HG03571 (cell line): Measurements from ENCODE around the gene HMMR.

ENCODE experiments used
- ATAC-seq: cut with Tn5 transposase; IDR thresholded peaks from one replicate; pipeline ENCODE4 v1.9.1; 2021; ENCODE audit not compliant: unreplicated experiment

HMMR gene

GRCh38 chr5:163458778-163459385 is 1.6 kb upstream of the HMMR start:
- ATAC-seq, result no peak

DNA sequence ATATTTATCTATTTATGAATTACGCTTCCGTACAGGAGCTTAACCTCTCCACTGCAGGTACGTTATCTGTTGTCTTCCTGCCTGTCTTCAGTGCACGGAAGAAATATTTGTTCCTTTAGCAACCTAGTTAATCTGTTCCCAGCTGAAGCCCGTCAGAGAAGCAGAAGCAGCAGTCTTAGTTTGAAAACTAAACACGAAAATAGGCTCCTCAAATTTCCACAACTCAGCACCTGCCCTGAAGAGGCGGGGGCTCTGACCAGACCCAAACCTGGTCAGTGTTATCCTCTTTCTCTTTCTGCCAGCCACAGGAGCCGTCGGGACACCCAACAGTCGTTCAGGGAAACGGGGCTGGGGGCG is 992 bp upstream of the HMMR start:
- peak; percentile 1 for ATAC-seq

DNA sequence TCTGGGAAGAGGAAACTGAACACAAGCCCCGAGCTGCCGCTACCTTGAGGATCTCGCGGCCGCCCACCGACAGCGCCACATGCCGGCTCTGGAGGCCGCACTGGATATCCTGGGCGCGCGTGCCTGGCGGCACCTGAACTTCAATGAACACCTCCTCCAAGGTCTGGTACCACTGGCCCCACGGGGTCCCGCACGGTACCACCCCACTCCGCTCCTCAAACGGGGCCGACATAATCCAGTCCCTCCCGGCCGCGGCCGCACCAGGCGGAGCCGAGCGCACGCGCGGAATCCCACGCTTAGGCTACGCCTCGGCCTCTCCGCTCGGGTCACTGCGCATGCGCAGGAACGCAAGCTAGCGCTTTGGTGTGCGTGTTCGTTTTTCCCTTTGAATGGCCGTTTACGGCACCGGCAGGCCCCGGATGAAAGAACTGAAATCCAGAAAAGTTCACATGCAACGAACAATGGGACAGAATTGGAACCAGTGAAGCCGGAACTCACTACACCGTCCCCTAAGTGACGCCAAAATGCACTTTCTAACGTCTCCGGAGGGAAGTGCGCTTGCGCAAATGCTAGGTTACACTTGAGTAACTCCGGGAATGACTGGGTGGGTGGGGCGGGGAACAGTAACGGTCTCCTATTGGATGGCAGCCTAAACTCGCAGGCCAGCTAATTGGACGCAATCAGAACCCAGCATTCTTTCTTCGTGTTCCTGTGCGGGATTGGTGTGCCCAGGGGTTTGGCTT is 442 bp upstream of the HMMR start, which contains the start of gene NUDCD2:
NUDCD2 (minus strand) TSS at position 284 of the 743 bp plus-strand sequence; CDS start at position 232, 52 bp downstream.
- peak; percentile 84 for ATAC-seq

DNA sequence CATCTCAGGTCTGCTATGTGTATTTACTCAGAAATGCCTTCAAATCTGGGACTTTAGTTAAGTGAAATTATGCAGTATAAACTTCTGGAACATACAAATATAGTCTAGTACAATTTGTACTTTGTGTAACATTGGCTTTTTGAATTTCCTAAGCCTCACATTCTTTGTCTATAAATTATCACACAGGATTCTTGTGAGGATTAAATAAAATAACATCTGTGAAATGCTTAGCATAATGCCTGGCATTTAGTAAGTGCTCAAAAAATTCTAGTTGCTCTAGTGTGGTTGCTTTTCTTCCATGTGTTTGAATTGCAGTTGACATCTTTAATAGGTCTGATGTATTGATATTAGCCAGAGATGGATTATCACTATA is 2.6 kb downstream of the HMMR start:
- no peak for ATAC-seq

DNA sequence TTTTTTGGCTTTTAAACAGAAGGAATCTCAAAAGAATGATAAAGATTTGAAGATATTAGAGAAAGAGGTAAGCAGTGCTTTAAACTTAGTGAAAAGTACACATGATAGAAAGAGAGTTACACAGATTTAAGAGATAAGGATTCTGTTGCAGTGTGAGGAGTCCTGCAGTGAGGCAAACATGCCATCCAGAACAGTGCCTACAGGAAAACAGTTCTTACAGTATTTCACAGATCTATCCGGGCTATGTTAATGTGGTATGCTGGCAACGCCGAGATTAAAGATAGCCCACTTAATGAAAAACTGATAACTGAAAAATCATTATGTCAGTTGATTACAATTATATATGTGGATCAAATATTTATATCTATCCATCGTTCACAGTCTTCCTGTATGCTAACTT is 7.2 kb downstream of the HMMR start:
- ATAC-seq, result no peak

GRCh38 chr5:163473635-163474243 is 13.3 kb downstream of the HMMR start:
- peak; percentile 84 for ATAC-seq

DNA sequence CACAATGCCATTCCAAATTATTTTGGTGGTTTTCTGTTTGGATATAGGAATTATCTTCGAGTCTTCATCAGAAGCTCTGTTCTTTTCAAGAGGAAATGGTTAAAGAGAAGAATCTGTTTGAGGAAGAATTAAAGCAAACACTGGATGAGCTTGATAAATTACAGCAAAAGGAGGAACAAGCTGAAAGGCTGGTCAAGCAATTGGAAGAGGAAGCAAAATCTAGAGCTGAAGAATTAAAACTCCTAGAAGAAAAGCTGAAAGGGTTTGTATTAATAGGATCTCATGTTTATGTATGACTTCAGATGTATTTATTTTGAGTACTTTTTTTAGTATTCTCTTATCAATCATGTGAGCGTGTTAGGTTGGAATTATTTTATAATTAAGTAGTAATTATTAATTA is 15.0 kb downstream of the HMMR start:
- ATAC-seq, result no peak

DNA sequence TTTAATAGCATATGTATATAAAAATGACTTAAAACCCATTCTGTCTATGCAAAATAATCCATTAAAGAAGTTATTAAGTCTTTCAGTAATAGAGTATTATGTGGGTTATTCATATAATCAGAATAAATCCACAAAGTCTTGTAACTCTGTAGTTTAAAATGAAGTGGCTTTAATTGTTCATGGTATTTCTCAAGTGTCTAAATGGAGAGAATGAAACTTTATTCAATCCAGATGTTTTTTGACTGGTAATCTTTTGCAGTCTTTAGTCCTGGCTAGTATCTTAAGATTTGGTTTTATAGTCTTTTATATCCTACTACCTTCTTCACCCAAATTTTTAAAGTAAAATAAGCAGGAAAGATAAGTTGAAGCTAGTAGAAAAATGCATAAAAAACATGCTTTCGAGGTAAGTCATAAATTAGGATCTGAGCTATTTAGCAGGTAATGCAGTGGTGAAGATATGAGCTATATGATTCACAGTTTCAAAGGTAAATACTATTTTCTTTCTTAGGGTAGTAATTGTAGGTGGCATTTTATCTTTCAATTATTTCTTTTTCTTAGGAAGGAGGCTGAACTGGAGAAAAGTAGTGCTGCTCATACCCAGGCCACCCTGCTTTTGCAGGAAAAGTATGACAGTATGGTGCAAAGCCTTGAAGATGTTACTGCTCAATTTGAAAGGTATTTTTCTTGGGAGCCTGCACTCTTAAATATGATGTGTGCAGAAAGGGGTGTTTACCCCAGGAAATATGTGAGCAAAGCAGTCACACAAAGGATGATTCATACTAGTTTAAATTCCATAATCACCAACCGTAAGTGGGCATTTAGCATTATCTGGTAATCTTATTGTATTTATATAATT is 17.9 kb downstream of the HMMR start:
- no peak for ATAC-seq

- no peak for ATAC-seq
Observed at GRCh38 chr5:163478982-163479271, 18.5 kb downstream of the HMMR start.

DNA sequence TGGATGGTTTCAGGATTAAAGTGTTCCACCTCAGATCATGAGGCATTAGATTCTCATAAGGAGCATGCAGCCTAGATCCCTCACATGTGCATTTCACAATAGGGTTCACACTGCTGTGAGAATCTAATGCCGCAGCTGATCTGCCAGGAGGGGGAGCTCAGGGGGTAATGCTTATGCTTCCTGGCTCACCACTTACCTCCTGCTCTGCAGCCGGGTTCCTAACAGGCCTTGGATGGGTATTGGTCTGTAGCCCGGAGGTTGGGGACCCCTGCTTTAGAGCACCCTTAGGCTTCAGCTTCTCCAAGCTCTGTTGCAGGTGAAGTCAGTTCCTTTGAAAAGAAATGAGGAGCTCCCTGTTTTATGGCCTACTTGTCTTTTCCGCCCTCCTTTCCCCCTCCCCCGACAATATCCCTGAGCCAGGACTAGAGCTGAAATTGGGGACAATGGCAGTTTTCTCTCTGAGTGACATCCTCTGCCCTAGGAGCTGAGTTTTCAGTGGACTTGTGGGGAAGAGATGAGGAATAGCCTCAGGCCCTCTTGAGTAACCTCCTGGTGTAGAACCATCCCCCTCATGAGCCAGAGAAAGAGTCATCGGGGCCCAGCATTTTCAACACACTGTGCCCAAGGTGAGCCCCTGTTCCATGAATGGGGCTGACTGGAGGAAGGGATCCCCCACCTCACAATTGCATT is 28.8 kb downstream of the HMMR start:
- ATAC-seq, result no peak

DNA sequence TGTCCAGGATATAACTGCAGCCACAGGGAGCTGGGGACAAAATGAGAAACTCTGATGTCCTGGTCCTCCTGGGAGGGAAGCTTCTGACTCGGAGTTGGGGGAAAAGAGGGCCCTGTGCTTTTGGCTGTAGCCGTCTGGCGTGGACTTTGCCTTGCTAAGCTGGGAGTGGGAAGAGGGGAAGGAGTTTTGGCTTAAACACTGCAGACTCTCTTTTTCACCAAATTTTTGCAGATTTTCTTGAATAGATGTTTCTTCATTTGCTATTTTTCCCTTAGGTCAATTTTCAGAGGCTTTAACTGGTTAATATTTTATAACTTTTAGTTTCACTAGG is 29.3 kb downstream of the HMMR start:
- no peak for ATAC-seq

DNA sequence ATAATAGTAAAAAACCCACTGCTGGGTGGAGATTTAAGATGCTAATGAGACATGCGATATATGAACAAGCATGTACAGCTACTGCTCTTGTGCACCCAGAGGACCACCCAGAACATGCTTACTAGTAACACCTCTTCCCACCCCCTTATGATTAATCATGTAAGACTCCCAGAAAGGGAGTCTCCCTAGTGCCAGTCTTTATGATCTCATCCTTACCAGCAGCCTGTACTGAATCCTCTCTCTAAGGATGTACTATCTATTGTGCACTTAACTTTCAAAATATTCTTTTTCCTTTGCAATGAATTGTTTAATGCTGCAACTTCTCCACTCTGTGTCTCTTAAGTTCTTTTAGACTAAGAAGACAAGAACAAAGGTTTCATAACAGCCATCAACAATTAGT is 35.9 kb downstream of the HMMR start:
- ATAC-seq, result no peak

DNA sequence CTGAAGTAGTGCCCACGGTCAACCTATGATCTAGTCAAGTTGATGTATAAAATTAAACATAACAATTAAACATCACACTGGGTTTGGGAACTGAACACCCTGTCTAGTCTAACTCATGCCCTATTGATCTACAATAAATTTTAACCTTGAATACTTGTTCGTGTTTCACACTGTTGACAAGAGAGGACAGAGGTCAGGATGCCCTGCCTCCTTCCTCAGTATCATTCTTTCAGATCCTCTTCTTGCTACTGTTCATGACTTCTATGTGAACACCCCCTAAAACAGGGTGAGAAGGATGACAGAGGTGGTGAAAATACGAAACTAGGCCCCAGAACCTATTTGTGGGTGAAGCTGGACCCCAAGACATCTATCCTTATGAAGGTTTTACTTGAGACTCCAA is 36.9 kb downstream of the HMMR start:
- no peak for ATAC-seq

DNA sequence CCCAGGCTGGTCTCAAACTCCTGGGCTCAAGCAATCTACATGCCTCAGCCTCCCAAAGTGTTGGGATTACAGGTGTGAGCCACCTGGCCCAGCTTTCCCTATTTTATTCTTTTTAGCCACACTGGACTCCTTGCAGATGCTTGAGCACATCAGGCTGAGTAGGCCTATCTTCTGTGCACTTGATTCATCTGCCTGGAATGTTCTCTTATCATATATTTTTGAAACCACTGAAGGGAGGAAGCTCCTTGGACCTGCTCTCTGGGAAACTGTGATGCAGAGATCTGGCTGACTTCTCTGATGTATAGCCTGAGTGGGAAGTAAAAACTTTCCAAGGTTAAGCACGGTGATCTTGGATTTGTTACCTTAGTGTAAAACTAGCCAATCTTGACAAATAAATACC is 38.5 kb downstream of the HMMR start:
- ATAC-seq, result no peak

- ATAC-seq, result no peak
Observed at GRCh38 chr5:163502521-163502920, 42.1 kb downstream of the HMMR start.

- ATAC-seq, result no peak
Observed at GRCh38 chr5:163503106-163504078, 43.0 kb downstream of the HMMR start.

GRCh38 chr5:163504079-163504931 is 43.9 kb downstream of the HMMR start:
- ATAC-seq, result no peak

DNA sequence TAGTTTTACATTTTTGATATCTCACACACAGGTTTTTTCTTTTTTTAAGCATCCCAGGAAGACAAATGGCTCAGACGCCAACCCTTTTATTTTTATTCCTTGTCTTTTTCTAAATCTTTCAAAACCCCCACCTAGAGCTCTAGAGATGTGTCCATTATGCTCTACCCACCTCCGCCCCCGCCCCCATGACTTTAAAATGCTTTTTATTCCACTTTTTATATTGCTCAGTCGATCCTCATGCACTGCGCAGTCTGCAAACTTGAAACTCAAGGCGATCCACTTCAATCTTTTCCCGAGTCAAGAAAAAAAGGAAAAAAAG is 44.6 kb downstream of the HMMR start:
- ATAC-seq, result no peak

DNA sequence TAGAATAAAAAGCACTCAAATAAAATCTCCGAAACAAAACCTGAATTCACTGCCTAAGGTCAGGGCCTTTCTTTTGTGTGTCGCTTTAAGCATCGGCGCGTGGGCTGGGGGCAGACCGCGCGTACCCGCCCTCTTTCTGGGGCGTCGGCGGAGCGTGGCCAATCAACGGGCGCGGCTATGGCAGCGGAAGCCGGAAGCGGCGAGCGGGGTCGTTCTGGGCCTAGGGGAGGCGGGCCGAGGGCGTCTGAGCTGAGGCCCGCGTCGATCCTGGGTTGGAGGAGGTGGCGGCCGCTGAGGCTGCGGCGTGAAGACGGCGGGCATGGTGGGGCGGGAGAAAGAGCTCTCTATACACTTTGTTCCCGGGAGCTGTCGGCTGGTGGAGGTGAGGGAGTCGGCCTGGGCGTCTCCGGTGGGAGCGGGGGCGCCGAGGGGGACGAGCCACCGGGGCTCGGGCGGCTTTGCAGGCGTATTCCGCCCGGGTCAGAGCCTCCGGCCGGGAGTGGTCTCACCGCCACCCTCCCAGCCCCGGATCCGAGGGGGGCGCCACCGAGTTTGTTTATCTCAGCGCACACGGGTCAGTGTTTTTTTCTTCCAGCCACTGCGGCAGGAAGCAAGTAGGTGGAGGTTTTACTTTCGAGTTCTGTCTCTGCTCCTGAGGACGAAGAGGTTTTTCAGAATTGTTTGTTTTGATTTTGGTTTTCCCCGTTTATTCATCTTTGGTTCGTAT is 45.1 kb downstream of the HMMR start, which contains the start of gene MAT2B:
MAT2B (plus strand) TSS at position 252 of the 727 bp plus-strand sequence; CDS start at position 320, 68 bp downstream.
- ATAC-seq, result peak; percentile 91
